K562 (cell line): ENCODE results near the gene CLDN5. TPM values are rescaled to one million over a fixed set of nuclear protein-coding genes. Genes with fewer than 3 reads are reported as not detected.
A peak's percentile ranks its signal among the peaks of the same experiment; 100 is the strongest.

ENCODE experiments used
- CCAR2 ChIP-seq: fragments of 200-400 bp; formaldehyde crosslinking; IDR thresholded peaks from 2 replicates; pipeline ENCODE4 v1.6.1; 2017; ENCODE audit warnings: mild to moderate bottlenecking, low read depth, low read length
- FOXK1 ChIP-seq: sonication (generic); formaldehyde crosslinking; IDR thresholded peaks from 2 replicates; pipeline ENCODE4 v1.8.0; 2022; ENCODE audit warnings: missing genetic modification reagents, mild to moderate bottlenecking, borderline replicate concordance
- KLF16 ChIP-seq: IDR thresholded peaks from 2 replicates; pipeline ENCODE4 v1.6.1; 2016; ENCODE audit warnings: antibody characterized with exemption
- MECOM ChIP-seq: fragments of 250-450 bp; sonication (Bioruptor Pico); IDR thresholded peaks from 2 replicates; pipeline ENCODE4 v1.8.0; 2022; ENCODE audit warnings: inconsistent platforms
- POLR2A ChIP-seq: fragments of 450-650 bp; conservative IDR thresholded peaks from 2 replicates; pipeline ENCODE4 v1.6.1; 2016
- PURB ChIP-seq: sonication (generic); formaldehyde crosslinking; IDR thresholded peaks from 2 replicates; pipeline ENCODE4 v1.9.0; 2021; ENCODE audit warnings: low read depth, mild to moderate bottlenecking, missing genetic modification reagents
- RAD21 ChIP-seq, 2 experiments: fragments of 250-450 bp in 1 of 2; fragments of 450-650 bp in 1 of 2; sonication (Bioruptor Pico) in 1 of 2; formaldehyde crosslinking in 1 of 2; IDR thresholded peaks in 1 of 2; conservative IDR thresholded peaks in 1 of 2; 2 replicates each; pipeline versions ENCODE4 v1.4.0 to v1.8.0; 2020 to 2022; ENCODE audit warnings: mild to moderate bottlenecking in 2 of 2, moderate library complexity in 1 of 2
- RBFOX2 ChIP-seq: fragments of 200-400 bp; formaldehyde crosslinking; IDR thresholded peaks from 2 replicates; pipeline ENCODE4 v1.6.1; 2017; ENCODE audit warnings: low read depth, mild to moderate bottlenecking, low read length, moderate library complexity
- SIRT6 ChIP-seq: IDR thresholded peaks from one replicate; pipeline ENCODE4 v1.6.1; 2012; ENCODE audit warnings: low read depth, mild to moderate bottlenecking, control low read depth, inconsistent platforms, low read length, moderate library complexity
- SP1 ChIP-seq: sonication (generic); formaldehyde crosslinking; IDR thresholded peaks from 2 replicates; pipeline ENCODE4 v1.8.1; 2022; ENCODE audit warnings: mild to moderate bottlenecking, missing genetic modification reagents
- ZNF23 ChIP-seq: fragments of 250-450 bp; sonication (Bioruptor Pico); IDR thresholded peaks from 2 replicates; pipeline ENCODE4 v1.4.0; 2020; ENCODE audit warnings: mild to moderate bottlenecking
- ZNF384 ChIP-seq: IDR thresholded peaks from 2 replicates; pipeline ENCODE4 v1.6.1; 2012; ENCODE audit warnings: low read depth, low read length, improper control_type of control experiment
- ZNF76 ChIP-seq: fragments of 250-450 bp; sonication (Bioruptor Pico); IDR thresholded peaks from 2 replicates; pipeline ENCODE4 v1.4.0; 2020; ENCODE audit warnings: mild to moderate bottlenecking, moderate library complexity, borderline replicate concordance
- ZNF785 ChIP-seq: fragments of 250-450 bp; sonication (Bioruptor Pico); IDR thresholded peaks from 2 replicates; pipeline ENCODE4 v1.4.0; 2020; ENCODE audit warnings: mild to moderate bottlenecking
- polyA plus RNA-seq, 8 experiments: library from polyadenylated mRNA; depleted of rRNA in 4 of 8; stranded (reverse) in 5 of 8; unstranded in 3 of 8; fragments of >200 nt; fragmentation: Nextera tagmentation in 2 of 8; fragmentation: Illumina TruSeq in 1 of 8; extraction: Ambion mirVana in 2 of 8; extraction: Trizol in 1 of 8; gene quantifications; 2 replicates each; pipeline versions ENCODE4 v1.2.1 to v1.2.3, GENCODE V29; 2011 to 2014; ENCODE audit warnings: inconsistent platforms in 1 of 8, missing spikeins in 1 of 8
- total RNA-seq, 7 experiments: library from RNA; depleted of rRNA in 6 of 7; stranded (reverse); fragments of >200 nt in 6 of 7; fragmentation: Illumina TruSeq in 2 of 7; extraction: Trizol in 2 of 7; gene quantifications; 2 replicates each; pipeline versions ENCODE4 v1.2.1 to v1.2.3, GENCODE V29; 2011 to 2021; ENCODE audit warnings: low replicate concordance in 1 of 7
- TF ChIP-seq, protein P1 (sequence below): fragments of 250-450 bp; sonication (Bioruptor Pico); IDR thresholded peaks from 2 replicates; pipeline ENCODE4 v1.4.0; 2020; ENCODE audit warnings: borderline replicate concordance
- TF ChIP-seq, protein P2 (sequence below): fragments of 450-650 bp; IDR thresholded peaks from 2 replicates; pipeline ENCODE4 v1.7.1; 2018; ENCODE audit warnings: mild to moderate bottlenecking, low read depth; ENCODE audit not compliant: partially characterized antibody
- TF ChIP-seq, protein P3 (sequence below): sonication (generic); formaldehyde crosslinking; IDR thresholded peaks from 2 replicates; pipeline ENCODE4 v1.8.0; 2022; ENCODE audit warnings: mild to moderate bottlenecking, missing genetic modification reagents
- TF ChIP-seq, protein P4 (sequence below): sonication (generic); formaldehyde crosslinking; IDR thresholded peaks from 2 replicates; pipeline ENCODE4 v1.8.0; 2022; ENCODE audit warnings: mild to moderate bottlenecking, missing genetic modification reagents, borderline replicate concordance

The CLDN5 gene
- total and polyA plus RNA-seq, 9 of the 15 experiments (the other 6 are each of a cell fraction or from before 2014, with no cell fraction given) = 0.20 TPM; not detected in 8

DNA sequence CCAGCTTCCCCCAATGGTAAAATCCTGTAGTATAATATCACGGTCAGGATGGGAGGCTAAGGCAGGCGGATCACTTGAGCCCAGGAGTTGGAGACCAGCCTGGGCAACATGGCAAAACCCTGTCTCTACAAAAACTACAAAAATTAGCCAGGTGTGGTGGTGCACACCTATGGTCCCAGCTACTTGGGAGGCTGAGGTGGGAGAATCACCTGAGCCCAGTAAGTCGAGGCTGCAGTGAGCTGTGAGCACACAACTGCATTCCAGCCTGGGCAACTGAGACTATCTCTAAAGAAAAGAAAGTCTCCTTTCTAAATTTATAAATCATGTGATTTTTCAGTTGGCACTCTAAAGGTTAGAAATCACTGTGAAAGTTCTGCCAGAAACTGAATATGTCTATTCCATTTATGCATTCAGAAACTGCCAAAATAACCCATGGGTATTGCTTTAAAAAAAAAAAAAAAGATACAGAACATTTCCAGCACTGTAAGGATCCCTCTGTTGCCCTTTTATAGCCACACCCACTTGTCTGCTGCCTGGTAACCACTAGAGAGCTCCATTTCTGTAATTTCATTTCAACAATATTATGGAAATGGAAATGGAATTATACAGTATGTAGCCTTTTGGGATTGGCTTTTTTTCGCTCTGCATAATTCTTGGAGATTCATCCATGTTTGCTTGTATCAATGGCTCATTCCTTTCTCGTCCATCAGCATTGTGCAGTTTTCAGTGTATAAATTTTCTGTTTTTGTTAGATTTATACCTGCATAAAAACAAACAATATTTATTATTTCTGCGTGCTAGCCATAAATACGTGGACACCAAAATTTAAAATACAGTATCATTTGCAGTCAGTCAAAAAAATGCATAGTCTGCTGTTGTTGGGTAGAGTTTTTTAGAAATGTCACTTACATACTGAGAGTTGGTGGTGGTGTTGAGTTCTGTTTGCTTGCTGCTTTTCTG, 35.0 kb downstream of the CLDN5 start (continued):
- TF ChIP-seq CCAR2 (no peak), RAD21 (CRISPR knock-in tag; conservative IDR thresholded peaks at IDR 0.05 in 1 of 2, IDR thresholded peaks at IDR 0.05 in 1 of 2) (peak; percentile 33 to 57), SP1 (CRISPR knock-in tag) (peak; percentile 47; the same call in 1 of the 2 replicates), PURB (CRISPR knock-in tag) (no peak), POLR2A (0 out of 2 replicates have a peak, but pooled peaks have one; percentile 48), SIRT6 (no peak), ZNF384 (peak; percentile 97), ZNF23 (CRISPR knock-in tag) (peak; percentile 49; the same call in 1 of the 2 replicates), RBFOX2 (peak; percentile 43), FOXK1 (CRISPR knock-in tag) (0 out of 2 replicates have a peak, but pooled peaks have one; percentile 67), KLF16 (0 out of 2 replicates have a peak, but pooled peaks have one; percentile 4), ZNF76 (CRISPR knock-in tag) (no peak), MECOM (CRISPR knock-in tag) (no peak), ZNF785 (CRISPR knock-in tag) (no peak)
- TF ChIP-seq, protein P1, sequence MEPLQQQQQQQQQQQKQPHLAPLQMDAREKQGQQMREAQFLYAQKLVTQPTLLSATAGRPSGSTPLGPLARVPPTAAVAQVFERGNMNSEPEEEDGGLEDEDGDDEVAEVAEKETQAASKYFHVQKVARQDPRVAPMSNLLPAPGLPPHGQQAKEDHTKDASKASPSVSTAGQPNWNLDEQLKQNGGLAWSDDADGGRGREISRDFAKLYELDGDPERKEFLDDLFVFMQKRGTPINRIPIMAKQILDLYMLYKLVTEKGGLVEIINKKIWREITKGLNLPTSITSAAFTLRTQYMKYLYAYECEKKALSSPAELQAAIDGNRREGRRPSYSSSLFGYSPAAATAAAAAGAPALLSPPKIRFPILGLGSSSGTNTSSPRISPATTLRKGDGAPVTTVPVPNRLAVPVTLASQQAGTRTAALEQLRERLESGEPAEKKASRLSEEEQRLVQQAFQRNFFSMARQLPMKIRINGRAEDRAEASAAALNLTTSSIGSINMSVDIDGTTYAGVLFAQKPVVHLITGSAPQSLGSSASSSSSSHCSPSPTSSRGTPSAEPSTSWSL (CRISPR knock-in tag) = no peak
- TF ChIP-seq, protein P2, sequence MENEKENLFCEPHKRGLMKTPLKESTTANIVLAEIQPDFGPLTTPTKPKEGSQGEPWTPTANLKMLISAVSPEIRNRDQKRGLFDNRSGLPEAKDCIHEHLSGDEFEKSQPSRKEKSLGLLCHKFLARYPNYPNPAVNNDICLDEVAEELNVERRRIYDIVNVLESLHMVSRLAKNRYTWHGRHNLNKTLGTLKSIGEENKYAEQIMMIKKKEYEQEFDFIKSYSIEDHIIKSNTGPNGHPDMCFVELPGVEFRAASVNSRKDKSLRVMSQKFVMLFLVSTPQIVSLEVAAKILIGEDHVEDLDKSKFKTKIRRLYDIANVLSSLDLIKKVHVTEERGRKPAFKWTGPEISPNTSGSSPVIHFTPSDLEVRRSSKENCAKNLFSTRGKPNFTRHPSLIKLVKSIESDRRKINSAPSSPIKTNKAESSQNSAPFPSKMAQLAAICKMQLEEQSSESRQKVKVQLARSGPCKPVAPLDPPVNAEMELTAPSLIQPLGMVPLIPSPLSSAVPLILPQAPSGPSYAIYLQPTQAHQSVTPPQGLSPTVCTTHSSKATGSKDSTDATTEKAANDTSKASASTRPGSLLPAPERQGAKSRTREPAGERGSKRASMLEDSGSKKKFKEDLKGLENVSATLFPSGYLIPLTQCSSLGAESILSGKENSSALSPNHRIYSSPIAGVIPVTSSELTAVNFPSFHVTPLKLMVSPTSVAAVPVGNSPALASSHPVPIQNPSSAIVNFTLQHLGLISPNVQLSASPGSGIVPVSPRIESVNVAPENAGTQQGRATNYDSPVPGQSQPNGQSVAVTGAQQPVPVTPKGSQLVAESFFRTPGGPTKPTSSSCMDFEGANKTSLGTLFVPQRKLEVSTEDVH = no peak
- TF ChIP-seq, protein P3, sequence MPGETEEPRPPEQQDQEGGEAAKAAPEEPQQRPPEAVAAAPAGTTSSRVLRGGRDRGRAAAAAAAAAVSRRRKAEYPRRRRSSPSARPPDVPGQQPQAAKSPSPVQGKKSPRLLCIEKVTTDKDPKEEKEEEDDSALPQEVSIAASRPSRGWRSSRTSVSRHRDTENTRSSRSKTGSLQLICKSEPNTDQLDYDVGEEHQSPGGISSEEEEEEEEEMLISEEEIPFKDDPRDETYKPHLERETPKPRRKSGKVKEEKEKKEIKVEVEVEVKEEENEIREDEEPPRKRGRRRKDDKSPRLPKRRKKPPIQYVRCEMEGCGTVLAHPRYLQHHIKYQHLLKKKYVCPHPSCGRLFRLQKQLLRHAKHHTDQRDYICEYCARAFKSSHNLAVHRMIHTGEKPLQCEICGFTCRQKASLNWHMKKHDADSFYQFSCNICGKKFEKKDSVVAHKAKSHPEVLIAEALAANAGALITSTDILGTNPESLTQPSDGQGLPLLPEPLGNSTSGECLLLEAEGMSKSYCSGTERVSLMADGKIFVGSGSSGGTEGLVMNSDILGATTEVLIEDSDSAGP (CRISPR knock-in tag) = peak; percentile 83
- TF ChIP-seq, protein P4, sequence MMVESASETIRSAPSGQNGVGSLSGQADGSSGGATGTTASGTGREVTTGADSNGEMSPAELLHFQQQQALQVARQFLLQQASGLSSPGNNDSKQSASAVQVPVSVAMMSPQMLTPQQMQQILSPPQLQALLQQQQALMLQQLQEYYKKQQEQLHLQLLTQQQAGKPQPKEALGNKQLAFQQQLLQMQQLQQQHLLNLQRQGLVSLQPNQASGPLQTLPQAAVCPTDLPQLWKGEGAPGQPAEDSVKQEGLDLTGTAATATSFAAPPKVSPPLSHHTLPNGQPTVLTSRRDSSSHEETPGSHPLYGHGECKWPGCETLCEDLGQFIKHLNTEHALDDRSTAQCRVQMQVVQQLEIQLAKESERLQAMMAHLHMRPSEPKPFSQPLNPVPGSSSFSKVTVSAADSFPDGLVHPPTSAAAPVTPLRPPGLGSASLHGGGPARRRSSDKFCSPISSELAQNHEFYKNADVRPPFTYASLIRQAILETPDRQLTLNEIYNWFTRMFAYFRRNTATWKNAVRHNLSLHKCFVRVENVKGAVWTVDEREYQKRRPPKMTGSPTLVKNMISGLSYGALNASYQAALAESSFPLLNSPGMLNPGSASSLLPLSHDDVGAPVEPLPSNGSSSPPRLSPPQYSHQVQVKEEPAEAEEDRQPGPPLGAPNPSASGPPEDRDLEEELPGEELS (CRISPR knock-in tag) = 0 out of 2 replicates have a peak, but pooled peaks have one; percentile 47
